Endothelial cell of umbilical vein (primary cell): Measurements from ENCODE around the gene PML.

Source experiments
- CTCF ChIP-seq, 2 donors: IDR thresholded peaks; 1 replicate in 1 of 2; 2 replicates in 1 of 2; pipeline ENCODE4 v1.5.1; 2011; ENCODE audit warnings: low read length in 2 of 2, mild to moderate bottlenecking in 2 of 2, moderate library complexity in 2 of 2, control low read depth in 1 of 2, inconsistent platforms in 1 of 2, low read depth in 1 of 2; ENCODE audit not compliant: insufficient read depth in 1 of 2; ENCODE audit errors: extremely low read depth in 1 of 2
- EZH2 ChIP-seq: IDR thresholded peaks from 2 replicates; pipeline ENCODE4 v1.6.1; 2012; ENCODE audit warnings: borderline replicate concordance, low read depth, mild to moderate bottlenecking, moderate library complexity, low read length, inconsistent platforms; ENCODE audit not compliant: severe bottlenecking
- FOS ChIP-seq: IDR thresholded peaks from 2 replicates; pipeline ENCODE4 v1.6.1; 2011; ENCODE audit warnings: mild to moderate bottlenecking, low read length, moderate library complexity, borderline replicate concordance; ENCODE audit not compliant: insufficient read depth
- GATA2 ChIP-seq: IDR thresholded peaks from 2 replicates; pipeline ENCODE4 v1.7.0; 2011; ENCODE audit warnings: low read depth, mild to moderate bottlenecking, moderate library complexity, mixed read lengths, low read length; ENCODE audit not compliant: insufficient read length, insufficient read depth
- JUN ChIP-seq: IDR thresholded peaks from 2 replicates; pipeline ENCODE4 v1.6.1; 2011; ENCODE audit warnings: borderline replicate concordance, low read depth; ENCODE audit not compliant: insufficient read length, insufficient read depth
- MYC ChIP-seq: IDR thresholded peaks from one replicate; pipeline ENCODE4 v1.6.1; 2011; ENCODE audit warnings: mild to moderate bottlenecking, low read depth, low read length
- POLR2A ChIP-seq: IDR thresholded peaks from 2 replicates; pipeline ENCODE4 v1.6.1; 2012; ENCODE audit warnings: low read depth, mild to moderate bottlenecking, control low read depth, low read length
- POLR2AphosphoS5 ChIP-seq: IDR thresholded peaks from 2 replicates; pipeline ENCODE4 v1.6.1; 2012; ENCODE audit warnings: low read depth, mild to moderate bottlenecking, control low read depth, low read length, moderate library complexity; ENCODE audit not compliant: insufficient read depth
- TF ChIP-seq, protein P1 (sequence below): IDR thresholded peaks from 2 replicates; pipeline ENCODE4 v1.6.1; 2011; ENCODE audit not compliant: insufficient read depth, insufficient read length

GRCh38 chr15:73952913-73953750, 41.4 kb upstream of the PML start:
- no peak for TF ChIP-seq CTCF (IDR thresholded peaks at IDR 0.05; ENCODE audit: extremely low read depth in 1 of 2, insufficient read depth in 1 of 2, low read depth in 1 of 2, low read length in 2 of 2)
- TF ChIP-seq POLR2A: no peak
- TF ChIP-seq EZH2: no peak
- TF ChIP-seq JUN: no peak
- TF ChIP-seq, protein P1, sequence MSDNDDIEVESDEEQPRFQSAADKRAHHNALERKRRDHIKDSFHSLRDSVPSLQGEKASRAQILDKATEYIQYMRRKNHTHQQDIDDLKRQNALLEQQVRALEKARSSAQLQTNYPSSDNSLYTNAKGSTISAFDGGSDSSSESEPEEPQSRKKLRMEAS: no peak
- TF ChIP-seq POLR2AphosphoS5: no peak
- TF ChIP-seq GATA2: no peak
- no peak for TF ChIP-seq MYC
- no peak for TF ChIP-seq FOS
